T-cell (primary cell): ENCODE measurements around the gene CDH13. TPM values are rescaled to one million over a fixed set of nuclear protein-coding genes. Genes with fewer than 3 reads are reported as not detected.

Experiments used
- ATAC-seq, 4 experiments: fragments of 200-7000 bp in 3 of 4; fragments of 150-1000 bp in 1 of 4; cut with Tn5 transposase; replicated peaks in 1 of 4; 1 replicate in 3 of 4; 2 replicates in 1 of 4; pipeline ENCODE4 v1.10.0; 2021; ENCODE audit warnings: moderate library complexity in 3 of 4, mild to moderate bottlenecking in 2 of 4, moderate number of reproducible peaks in 1 of 4
- CTCF ChIA-PET, 2 donors: fragments of 300-600 bp; sonication (Branson Sonifier 250); formaldehyde crosslinking; loops; one replicate each; lab custom pipeline; 2022; ENCODE audit warnings: antibody characterized with exemption in 2 of 2; lab: Charles Lee
- POLR2A ChIA-PET, 2 donors: fragments of 300-600 bp; sonication (Branson Sonifier 250); formaldehyde crosslinking; loops; one replicate each; lab custom pipeline; 2022; ENCODE audit warnings: antibody characterized with exemption in 2 of 2; lab: Charles Lee
- DNase-seq, 35 experiments: peaks; one replicate each; pipeline versions ENCODE4 v3.0.0 to v3.0.0-alpha.2; 2013 to 2023
- H3K27ac ChIP-seq: one replicate; pipeline ENCODE4 v1.5.1; 2013; ENCODE audit warnings: low read length
- H3K27me3 ChIP-seq, 2 experiments: replicated peaks in 1 of 2; 1 replicate in 1 of 2; 2 replicates in 1 of 2; pipeline versions ENCODE4 v1.6.1 to v1.7.0; 2013; ENCODE audit warnings: low read length in 1 of 2, mixed read lengths in 1 of 2; ENCODE audit not compliant: control insufficient read depth in 2 of 2, insufficient read depth in 2 of 2; ENCODE audit errors: extremely low read depth in 1 of 2
- H3K36me3 ChIP-seq, 2 donors: 1 replicate in 1 of 2; 2 replicates in 1 of 2; pipeline versions ENCODE4 v1.6.1 to v1.7.0; 2013; ENCODE audit warnings: low read length in 1 of 2; ENCODE audit not compliant: control insufficient read depth in 2 of 2, insufficient read depth in 1 of 2; ENCODE audit errors: extremely low read depth in 1 of 2
- H3K4me1 ChIP-seq, 2 experiments: 1 replicate in 1 of 2; 2 replicates in 1 of 2; pipeline versions ENCODE4 v1.6.1 to v1.7.0; 2013; ENCODE audit warnings: low read length in 2 of 2, mixed read lengths in 1 of 2; ENCODE audit not compliant: insufficient read depth in 2 of 2, control insufficient read depth in 1 of 2; ENCODE audit errors: extremely low read depth in 1 of 2
- H3K4me3 ChIP-seq, 2 donors: 1 replicate in 1 of 2; 2 replicates in 1 of 2; pipeline versions ENCODE4 v1.5.1 to v1.7.0; 2013; ENCODE audit warnings: mild to moderate bottlenecking in 2 of 2, low read length in 1 of 2, moderate library complexity in 1 of 2; ENCODE audit not compliant: control insufficient read depth in 1 of 2; ENCODE audit errors: extremely low read depth in 1 of 2
- H3K9me3 ChIP-seq: 2 replicates; pipeline ENCODE4 v1.7.0; 2013
- H3K27ac Mint-ChIP-seq, 2 donors: one replicate each; pipeline ENCODE4 v1.8.0; 2020 to 2021; ENCODE audit warnings: mild to moderate bottlenecking in 2 of 2, mixed read lengths in 2 of 2
- H3K27me3 Mint-ChIP-seq, 2 donors: one replicate each; pipeline ENCODE4 v1.8.0; 2021 to 2022; ENCODE audit warnings: mixed read lengths in 2 of 2
- H3K36me3 Mint-ChIP-seq: one replicate; pipeline ENCODE4 v1.8.0; 2021; ENCODE audit warnings: mixed read lengths
- H3K4me1 Mint-ChIP-seq, 3 donors: one replicate each; pipeline ENCODE4 v1.8.0; 2020 to 2022; ENCODE audit warnings: mixed read lengths in 3 of 3, mild to moderate bottlenecking in 1 of 3
- H3K4me3 Mint-ChIP-seq, 3 donors: one replicate each; pipeline ENCODE4 v1.8.0; 2020 to 2022; ENCODE audit warnings: mild to moderate bottlenecking in 3 of 3, mixed read lengths in 3 of 3, moderate library complexity in 3 of 3
- H3K9me3 Mint-ChIP-seq, 3 donors: one replicate each; pipeline ENCODE4 v1.8.0; 2020 to 2022; ENCODE audit warnings: mixed read lengths in 3 of 3
- WGBS: methylation state at CpG from one replicate; pipeline ENCODE4 v1.1.5; 2013; ENCODE audit warnings: missing lambda C conversion rate; ENCODE audit not compliant: insufficient coverage; 5-methylcytosine and 5-hydroxymethylcytosine counted together
- total RNA-seq, 35 experiments: library from RNA in 6 of 35; stranded (reverse) in 6 of 35; fragments of 120-200 nt in 1 of 35; gene quantifications; one replicate each; pipeline versions ENCODE4 v1.2.1 to v1.2.4 and lab custom pipeline; 2013 to 2026

CDH13 gene
- total RNA-seq, 5 donors from 2014 or later (not counting 1 experiment from before 2014, with no cell fraction given), result not detected

DNA sequence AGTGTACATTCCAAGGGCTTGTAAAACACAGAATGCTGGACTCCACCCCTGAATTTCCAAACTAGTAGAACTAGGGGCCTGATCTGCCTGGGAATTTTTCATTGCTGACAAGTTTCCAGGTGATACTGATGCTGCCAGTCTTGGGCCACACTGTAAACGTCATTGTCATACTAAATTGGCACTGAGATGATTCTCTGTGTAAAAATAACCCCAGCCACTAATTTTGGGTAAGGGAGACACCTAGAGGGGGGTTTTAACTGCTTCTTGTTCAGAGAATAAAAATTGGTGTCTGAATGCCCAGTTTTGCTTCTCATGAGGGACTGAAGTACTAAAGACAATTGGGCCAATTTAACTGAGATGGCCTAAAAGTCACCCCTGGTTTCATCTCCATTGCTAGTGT is 5.0 kb upstream of the CDH13 start:
- H3K4me3 ChIP-seq, result no peak overlapping the region
- H3K4me1 ChIP-seq, result peaks cover 0 to 2% of the 10 kb centered on the region in 2 experiments
- WGBS, result no CpG with 5 or more reads among the region's 1 CpG
- peaks cover 9 to 10% of the 10 kb centered on the region in 2 experiments for H3K27me3 ChIP-seq
- H3K9me3 ChIP-seq, result no peaks in the 10 kb centered on the region
- ATAC-seq (no peak), DNase-seq (no peak)
- ChIA-PET POLR2A (no interaction called here), CTCF (no interaction called here)
- peaks cover 42% of the 10 kb centered on the region in 2 donors for H3K27me3 Mint-ChIP-seq
- H3K9me3 Mint-ChIP-seq, result no peaks in the 10 kb centered on the region
- H3K36me3 Mint-ChIP-seq, result no peaks in the 10 kb centered on the region
- no peak overlapping the region for H3K27ac ChIP-seq
- H3K36me3 ChIP-seq, result no peaks in the 10 kb centered on the region
- H3K4me1 Mint-ChIP-seq, result peaks cover 0 to 4% (median 0%) of the 10 kb centered on the region in 3 donors
- H3K27ac Mint-ChIP-seq, result no peak overlapping the region
- no peak overlapping the region for H3K4me3 Mint-ChIP-seq

DNA sequence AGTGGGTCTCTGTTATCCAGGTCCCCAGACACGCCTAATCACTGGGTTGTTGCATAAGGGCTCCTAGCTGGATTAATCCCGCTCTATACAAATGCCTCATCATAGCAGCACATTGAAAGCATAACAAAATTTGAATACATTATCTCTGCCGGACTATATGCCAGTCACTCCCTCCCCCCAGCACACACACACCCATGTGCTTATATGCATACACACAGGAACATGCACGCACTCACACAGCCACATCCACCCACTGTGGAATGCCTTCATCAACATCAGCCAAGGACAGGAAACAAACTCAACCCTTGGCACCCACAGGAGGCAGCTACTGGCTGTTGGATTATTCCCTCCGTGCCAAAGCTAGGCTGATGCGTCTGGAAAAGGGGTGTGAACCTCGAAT is 3.5 kb upstream of the CDH13 start:
- CTCF ChIA-PET, result no interaction called here
- Histone ChIP-seq H3K36me3 (no peaks in the 10 kb centered on the region), H3K27me3 (peaks cover 9 to 23% of the 10 kb centered on the region in 2 experiments), H3K4me1 (peaks cover 0 to 13% of the 10 kb centered on the region in 2 experiments), H3K27ac (no peak overlapping the region), H3K9me3 (no peaks in the 10 kb centered on the region), H3K4me3 (no peak overlapping the region)
- 80% methylated on average over 5 of the region's 7 CpGs for WGBS
- Mint-ChIP-seq H3K27ac (no peak overlapping the region), H3K9me3 (no peaks in the 10 kb centered on the region), H3K4me3 (no peak overlapping the region), H3K27me3 (peaks cover 47 to 49% of the 10 kb centered on the region in 2 donors), H3K4me1 (peaks cover 0 to 10% (median 0%) of the 10 kb centered on the region in 3 donors), H3K36me3 (no peaks in the 10 kb centered on the region)
- DNase-seq (no peak), ATAC-seq (no peak)
- POLR2A ChIA-PET, result no interaction called here

DNA sequence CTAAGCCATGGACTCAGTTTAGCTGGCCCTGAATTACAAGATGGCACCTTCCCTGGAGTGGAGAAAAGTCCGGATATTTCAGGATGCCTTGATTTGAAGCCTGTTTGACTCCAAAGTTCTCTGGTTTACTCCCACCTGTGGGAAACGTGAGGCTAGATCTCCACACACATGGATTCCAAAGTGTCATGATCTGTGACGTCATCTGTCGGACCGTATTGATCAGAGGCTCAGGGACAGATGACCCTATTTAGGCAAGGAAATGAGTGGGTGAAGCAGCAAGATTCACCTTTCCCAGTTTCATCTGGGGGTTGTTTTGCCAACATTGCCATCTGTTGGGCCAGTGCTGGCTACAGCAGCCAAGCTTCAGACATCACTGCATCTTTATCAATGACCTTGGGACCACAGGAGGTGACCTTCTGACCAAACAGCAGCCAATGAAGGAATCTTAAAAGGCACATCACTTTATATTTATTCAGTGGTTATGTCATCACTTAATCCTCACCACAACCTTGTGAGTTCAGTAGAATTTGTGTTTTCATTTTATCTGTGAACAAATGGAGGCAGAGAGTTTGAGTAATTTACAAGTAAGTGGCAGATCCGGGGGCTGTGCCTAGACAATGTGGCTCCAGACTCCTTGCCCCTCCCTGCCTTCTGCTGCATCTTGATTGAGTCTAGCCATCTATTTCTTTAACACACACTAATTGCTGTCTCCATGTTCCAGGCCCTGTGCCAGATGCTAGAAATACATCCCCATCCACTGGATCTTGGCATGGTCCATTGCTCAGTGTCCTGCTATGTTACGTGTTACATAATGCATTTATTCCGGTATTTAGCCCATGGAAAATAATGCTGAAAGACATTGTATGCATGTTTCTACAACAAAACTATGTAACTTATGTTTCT is 1.5 kb upstream of the CDH13 start:
- Mint-ChIP-seq H3K27ac (peak overlapping the region in 1 of 2 donors; percentile 41), H3K9me3 (no peaks in the 10 kb centered on the region), H3K27me3 (peaks cover 60 to 65% of the 10 kb centered on the region in 2 donors), H3K36me3 (no peaks in the 10 kb centered on the region), H3K4me3 (no peak overlapping the region), H3K4me1 (peaks cover 0 to 10% (median 0%) of the 10 kb centered on the region in 3 donors)
- no peak overlapping the region for H3K27ac ChIP-seq
- peaks cover 11 to 31% of the 10 kb centered on the region in 2 experiments for H3K27me3 ChIP-seq
- CTCF ChIA-PET, result no interaction called here
- no peak overlapping the region for H3K4me3 ChIP-seq
- POLR2A ChIA-PET, result no interaction called here
- no peaks in the 10 kb centered on the region for H3K9me3 ChIP-seq
- no peaks in the 10 kb centered on the region for H3K36me3 ChIP-seq
- 86% methylated on average over 6 of the region's 8 CpGs for WGBS
- H3K4me1 ChIP-seq, result peaks cover 0 to 13% of the 10 kb centered on the region in 2 experiments
- no peak for ATAC-seq
- no peak for DNase-seq

DNA sequence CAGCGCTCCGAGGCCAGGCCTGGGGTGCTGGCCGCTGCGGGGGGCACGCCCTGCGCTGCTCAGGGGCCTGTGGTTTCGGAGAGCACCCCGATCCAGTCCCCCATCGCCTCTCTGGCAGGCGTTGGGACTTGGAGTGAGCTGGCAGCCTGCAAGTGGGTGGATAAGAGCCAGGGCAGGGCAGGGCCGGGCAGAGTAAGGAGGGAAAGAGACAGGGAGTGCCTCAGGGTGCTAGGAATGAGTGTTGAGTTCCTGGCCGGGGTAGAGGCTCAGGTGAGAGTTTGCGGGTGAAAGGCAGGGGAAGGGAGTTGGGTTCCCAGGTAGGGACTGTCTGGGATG is 1.3 kb downstream of the CDH13 start:
- H3K9me3 ChIP-seq, result no peaks in the 10 kb centered on the region
- 20% methylated on average over 13 of the region's 13 CpGs for WGBS
- peaks cover 11 to 31% of the 10 kb centered on the region in 2 experiments for H3K27me3 ChIP-seq
- no peak overlapping the region for H3K4me3 Mint-ChIP-seq
- ATAC-seq (no peak), DNase-seq (no peak)
- peaks cover 67 to 70% of the 10 kb centered on the region in 2 donors for H3K27me3 Mint-ChIP-seq
- H3K4me1 ChIP-seq, result peaks cover 0 to 13% of the 10 kb centered on the region in 2 experiments
- H3K4me3 ChIP-seq, result no peak overlapping the region
- H3K36me3 Mint-ChIP-seq, result no peaks in the 10 kb centered on the region
- H3K27ac ChIP-seq, result no peak overlapping the region
- CTCF ChIA-PET, result no interaction called here
- no peak overlapping the region for H3K27ac Mint-ChIP-seq
- POLR2A ChIA-PET, result no interaction called here
- H3K9me3 Mint-ChIP-seq, result no peaks in the 10 kb centered on the region
- peaks cover 0 to 10% (median 0%) of the 10 kb centered on the region in 3 donors for H3K4me1 Mint-ChIP-seq
- H3K36me3 ChIP-seq, result no peaks in the 10 kb centered on the region

DNA sequence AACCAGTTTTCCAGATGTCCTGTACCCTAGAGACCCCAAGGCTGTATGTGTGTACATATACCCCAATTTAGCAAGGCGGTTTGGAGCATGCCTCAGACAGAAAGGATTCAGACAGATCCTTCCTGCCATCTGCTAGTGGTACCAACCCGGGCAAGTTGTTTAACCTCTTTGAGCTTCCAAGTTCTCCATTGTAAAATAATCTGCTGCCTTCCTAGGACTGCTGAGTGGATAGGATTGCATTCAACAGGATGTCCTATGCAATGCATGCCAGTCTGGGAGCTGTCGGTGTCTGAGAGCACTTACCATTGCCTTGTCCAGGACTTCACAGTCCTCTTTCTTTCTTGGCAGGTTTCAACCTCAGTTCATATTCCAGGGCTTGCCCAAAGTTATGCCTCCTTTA is 1.9 kb downstream of the CDH13 start:
- DNase-seq, result no peak
- no peaks in the 10 kb centered on the region for H3K9me3 Mint-ChIP-seq
- H3K36me3 Mint-ChIP-seq, result no peaks in the 10 kb centered on the region
- peaks cover 0 to 10% (median 0%) of the 10 kb centered on the region in 3 donors for H3K4me1 Mint-ChIP-seq
- Histone ChIP-seq H3K36me3 (no peaks in the 10 kb centered on the region), H3K27ac (no peak overlapping the region), H3K9me3 (no peaks in the 10 kb centered on the region), H3K4me1 (peaks cover 0 to 13% of the 10 kb centered on the region in 2 experiments), H3K27me3 (peaks cover 11 to 31% of the 10 kb centered on the region in 2 experiments), H3K4me3 (no peak overlapping the region)
- CTCF ChIA-PET, result no interaction called here
- ATAC-seq, result no peak
- no peak overlapping the region for H3K27ac Mint-ChIP-seq
- no peak overlapping the region for H3K4me3 Mint-ChIP-seq
- 64% methylated on average over 2 of the region's 3 CpGs for WGBS
- peaks cover 64 to 66% of the 10 kb centered on the region in 2 donors for H3K27me3 Mint-ChIP-seq
- POLR2A ChIA-PET, result no interaction called here

DNA sequence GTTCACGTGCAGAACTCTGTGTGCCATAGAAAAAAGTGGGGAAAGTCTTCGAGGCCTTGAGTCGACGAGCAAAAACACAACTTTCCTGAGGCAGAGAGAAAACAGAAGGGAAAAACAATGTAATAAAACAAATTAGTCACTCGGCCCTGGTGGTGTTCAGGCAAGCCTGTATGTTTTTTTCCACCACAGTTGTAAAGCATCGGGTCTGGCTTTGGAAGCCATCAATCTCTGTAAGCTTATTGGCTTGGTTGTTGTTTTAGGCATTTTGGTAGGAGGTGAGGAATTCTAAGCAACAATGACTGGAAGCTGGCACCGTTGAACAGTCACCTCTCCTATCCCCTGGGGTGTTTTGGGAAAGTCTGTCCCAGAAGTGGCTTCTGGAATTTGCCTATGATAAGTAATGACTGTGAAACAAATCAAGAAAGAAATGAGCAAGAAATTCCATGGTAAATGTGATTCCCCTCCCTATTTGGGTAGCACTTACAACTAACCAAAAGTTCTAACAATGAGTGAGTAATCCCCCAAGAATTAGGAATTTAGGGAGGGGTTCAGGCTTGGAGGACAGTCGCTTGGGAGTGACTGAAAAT is 2.8 kb downstream of the CDH13 start:
- no peaks in the 10 kb centered on the region for H3K36me3 ChIP-seq
- ChIA-PET POLR2A (no interaction called here), CTCF (no interaction called here)
- Mint-ChIP-seq H3K36me3 (no peaks in the 10 kb centered on the region), H3K4me1 (peaks cover 0 to 10% (median 0%) of the 10 kb centered on the region in 3 donors), H3K27ac (no peak overlapping the region), H3K9me3 (no peaks in the 10 kb centered on the region), H3K4me3 (no peak overlapping the region), H3K27me3 (peaks cover 59 to 61% of the 10 kb centered on the region in 2 donors)
- no peak overlapping the region for H3K27ac ChIP-seq
- H3K9me3 ChIP-seq, result no peaks in the 10 kb centered on the region
- no peak overlapping the region for H3K4me3 ChIP-seq
- H3K27me3 ChIP-seq, result peaks cover 11 to 34% of the 10 kb centered on the region in 2 experiments
- peaks cover 0 to 13% of the 10 kb centered on the region in 2 experiments for H3K4me1 ChIP-seq
- WGBS, result 35% methylated on average over 6 of the region's 8 CpGs
- DNase-seq (no peak), ATAC-seq (no peak)
